Spleen (tissue), 7 donors: ENCODE data around the gene BEND7.

Experiments used
- CTCF ChIP-seq, 11 experiments: fragments of 200-600 bp in 7 of 11; fragments of 450-650 bp in 4 of 11; sonication (generic) in 4 of 11; IDR thresholded peaks in 8 of 11; conservative IDR thresholded peaks in 3 of 11; 1 replicate in 7 of 11; 2 replicates in 4 of 11; pipeline versions ENCODE4 v1.4.0 to v1.8.0; 2016 to 2021; ENCODE audit warnings: antibody characterized with exemption in 11 of 11, inconsistent platforms in 4 of 11, mild to moderate bottlenecking in 1 of 11
- POLR2A ChIP-seq, 3 donors: fragments of 450-650 bp; IDR thresholded peaks; one replicate each; pipeline ENCODE4 v1.5.1; 2017; ENCODE audit warnings: antibody characterized with exemption in 3 of 3, mild to moderate bottlenecking in 1 of 3
- POLR2AphosphoS5 ChIP-seq, 3 donors: sonication (generic); formaldehyde crosslinking; IDR thresholded peaks; one replicate each; pipeline ENCODE4 v1.5.1; 2017; ENCODE audit warnings: antibody characterized with exemption in 3 of 3
- donor health status: DM: no; HTN: no; CAD: no; lungs with moderate emphysema.
- donor health status: DM: no; HTN: no; CAD: no.
- donor health status: DM: no; HTN: no; CAD: no.

- no peak for TF ChIP-seq CTCF (IDR thresholded peaks at IDR 0.05 in 8 of 11, conservative IDR thresholded peaks at IDR 0.05 in 3 of 11)
- TF ChIP-seq POLR2A (IDR thresholded peaks at IDR 0.05) = no peak
- no peak for TF ChIP-seq POLR2AphosphoS5 (IDR thresholded peaks at IDR 0.05)
Measured at GRCh38 chr10:13571541-13571940, 42.7 kb upstream of the BEND7 start.
